Endothelial cell of umbilical vein (primary cell): ENCODE results near the gene IFITM2.

Experiments
- EZH2 ChIP-seq: IDR thresholded peaks from 2 replicates; pipeline ENCODE4 v1.6.1; 2012; ENCODE audit warnings: borderline replicate concordance, low read depth, mild to moderate bottlenecking, moderate library complexity, low read length, inconsistent platforms; ENCODE audit not compliant: severe bottlenecking
- GATA2 ChIP-seq: IDR thresholded peaks from 2 replicates; pipeline ENCODE4 v1.7.0; 2011; ENCODE audit warnings: low read depth, mild to moderate bottlenecking, moderate library complexity, mixed read lengths, low read length; ENCODE audit not compliant: insufficient read length, insufficient read depth
- MYC ChIP-seq: IDR thresholded peaks from one replicate; pipeline ENCODE4 v1.6.1; 2011; ENCODE audit warnings: mild to moderate bottlenecking, low read depth, low read length
- POLR2A ChIP-seq: IDR thresholded peaks from 2 replicates; pipeline ENCODE4 v1.6.1; 2012; ENCODE audit warnings: low read depth, mild to moderate bottlenecking, control low read depth, low read length
- POLR2AphosphoS5 ChIP-seq: IDR thresholded peaks from 2 replicates; pipeline ENCODE4 v1.6.1; 2012; ENCODE audit warnings: low read depth, mild to moderate bottlenecking, control low read depth, low read length, moderate library complexity; ENCODE audit not compliant: insufficient read depth
- TF ChIP-seq, protein P1 (sequence below), 2 donors: IDR thresholded peaks; 1 replicate in 1 of 2; 2 replicates in 1 of 2; pipeline ENCODE4 v1.5.1; 2011; ENCODE audit warnings: low read length in 2 of 2, mild to moderate bottlenecking in 2 of 2, moderate library complexity in 2 of 2, control low read depth in 1 of 2, inconsistent platforms in 1 of 2, low read depth in 1 of 2; ENCODE audit not compliant: insufficient read depth in 1 of 2; ENCODE audit errors: extremely low read depth in 1 of 2

- TF ChIP-seq, protein P1, sequence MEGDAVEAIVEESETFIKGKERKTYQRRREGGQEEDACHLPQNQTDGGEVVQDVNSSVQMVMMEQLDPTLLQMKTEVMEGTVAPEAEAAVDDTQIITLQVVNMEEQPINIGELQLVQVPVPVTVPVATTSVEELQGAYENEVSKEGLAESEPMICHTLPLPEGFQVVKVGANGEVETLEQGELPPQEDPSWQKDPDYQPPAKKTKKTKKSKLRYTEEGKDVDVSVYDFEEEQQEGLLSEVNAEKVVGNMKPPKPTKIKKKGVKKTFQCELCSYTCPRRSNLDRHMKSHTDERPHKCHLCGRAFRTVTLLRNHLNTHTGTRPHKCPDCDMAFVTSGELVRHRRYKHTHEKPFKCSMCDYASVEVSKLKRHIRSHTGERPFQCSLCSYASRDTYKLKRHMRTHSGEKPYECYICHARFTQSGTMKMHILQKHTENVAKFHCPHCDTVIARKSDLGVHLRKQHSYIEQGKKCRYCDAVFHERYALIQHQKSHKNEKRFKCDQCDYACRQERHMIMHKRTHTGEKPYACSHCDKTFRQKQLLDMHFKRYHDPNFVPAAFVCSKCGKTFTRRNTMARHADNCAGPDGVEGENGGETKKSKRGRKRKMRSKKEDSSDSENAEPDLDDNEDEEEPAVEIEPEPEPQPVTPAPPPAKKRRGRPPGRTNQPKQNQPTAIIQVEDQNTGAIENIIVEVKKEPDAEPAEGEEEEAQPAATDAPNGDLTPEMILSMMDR (IDR thresholded peaks at IDR 0.05; ENCODE audit: extremely low read depth in 1 of 2, insufficient read depth in 1 of 2, low read depth in 1 of 2, low read length in 2 of 2): no peak
- no peak for TF ChIP-seq POLR2AphosphoS5
- TF ChIP-seq POLR2A: no peak
- no peak for TF ChIP-seq MYC
- TF ChIP-seq EZH2: no peak
- no peak for TF ChIP-seq GATA2
Measured at GRCh38 chr11:326592-326841, 18.9 kb downstream of the IFITM2 start.
